ENCODE measurements around the gene THADA.

THADA gene

GRCh38 chr2:43246641-43247040, 349.2 kb downstream of the THADA start:
- DNase-seq (ENCODE audit: low spot score), result no peak

GRCh38 chr2:43241558-43241957, 354.3 kb downstream of the THADA start:
- no peak for DNase-seq (ENCODE audit: low spot score)

GRCh38 chr2:43240766-43241150, 355.1 kb downstream of the THADA start:
- DNase-seq (ENCODE audit: low spot score), result no peak

GRCh38 chr2:43239981-43240765, 355.7 kb downstream of the THADA start:
- DNase-seq (ENCODE audit: low spot score), result peak; percentile 16

GRCh38 chr2:43238813-43239212, 357.0 kb downstream of the THADA start:
- no peak for DNase-seq (ENCODE audit: low spot score)

- no peak for DNase-seq (ENCODE audit: low spot score)
These were observed 357.7 kb downstream of the THADA start for GRCh38 chr2:43238176-43238575.

GRCh38 chr2:43233218-43234212, 362.3 kb downstream of the THADA start:
- DNase-seq (ENCODE audit: low spot score), result no peak

GRCh38 chr2:43230951-43231827, 364.6 kb downstream of the THADA start:
- no peak for DNase-seq (ENCODE audit: low spot score)

- no peak for DNase-seq (ENCODE audit: low spot score)
These were observed 365.4 kb downstream of the THADA start for GRCh38 chr2:43230351-43230885.

- no peak for DNase-seq (ENCODE audit: low spot score)
These were observed 366.8 kb downstream of the THADA start for GRCh38 chr2:43228756-43229659.

GRCh38 chr2:43228321-43228751, 367.5 kb downstream of the THADA start:
- peak; percentile 7 for DNase-seq (ENCODE audit: low spot score)

- DNase-seq (ENCODE audit: low spot score), result no peak
These were observed 368.0 kb downstream of the THADA start for GRCh38 chr2:43227830-43228281.

- DNase-seq (ENCODE audit: low spot score), result peak; percentile 95
These were observed 368.6 kb downstream of the THADA start for GRCh38 chr2:43226955-43227829.

GRCh38 chr2:43226558-43226954, 369.3 kb downstream of the THADA start, which contains the start of gene ZFP36L2:
Gene ZFP36L2 (minus strand): TSS chr2:43226606. CDS start chr2:43226315, 291 bp downstream.
- peak; percentile 97 for DNase-seq (ENCODE audit: low spot score)

GRCh38 chr2:43225788-43226557, 369.9 kb downstream of the THADA start:
- peak; percentile 52 for DNase-seq (ENCODE audit: low spot score)

GRCh38 chr2:43225093-43225787, 370.6 kb downstream of the THADA start:
- DNase-seq (ENCODE audit: low spot score), result peak; percentile 17

GRCh38 chr2:43224571-43225092, 371.2 kb downstream of the THADA start:
- peak; percentile 8 for DNase-seq (ENCODE audit: low spot score)
